Omental fat pad (tissue), 4 donors: Measurements from ENCODE around the gene AK8. TPM values are rescaled to one million over a fixed set of nuclear protein-coding genes. Genes with fewer than 3 reads are reported as not detected.
"Not testable (repeated sequence)": the region's sequence is repeated elsewhere in the genome, so short reads cannot be mapped to it uniquely, and the experiment has no call there.

ENCODE experiments used
- ATAC-seq: fragments of 150-250 bp; one replicate; pipeline ENCODE4 v1.9.1; 2016; ENCODE audit warnings: mild to moderate bottlenecking, moderate library complexity; ENCODE audit not compliant: low FRiP score
- DNase-seq: peaks from one replicate; pipeline ENCODE4 v3.0.0-alpha.2; 2019; ENCODE audit warnings: low spot score
- total RNA-seq, 4 donors: library from RNA; depleted of rRNA; stranded (reverse); fragments of >200 nt; gene quantifications; one replicate each; pipeline ENCODE4 v1.1.0, GENCODE V29; 2016
- TF ChIP-seq, protein P1 (sequence below), 3 donors: fragments of 450-650 bp; IDR thresholded peaks; one replicate each; pipeline ENCODE4 v1.5.1; 2016 to 2017; ENCODE audit warnings: antibody characterized with exemption in 3 of 3, mild to moderate bottlenecking in 3 of 3, moderate library complexity in 2 of 3

Gene AK8
- total RNA-seq, 4 donors from 2014 or later, result 1.0 to 1.3 (median 1.3) TPM; not detected in 1

DNA sequence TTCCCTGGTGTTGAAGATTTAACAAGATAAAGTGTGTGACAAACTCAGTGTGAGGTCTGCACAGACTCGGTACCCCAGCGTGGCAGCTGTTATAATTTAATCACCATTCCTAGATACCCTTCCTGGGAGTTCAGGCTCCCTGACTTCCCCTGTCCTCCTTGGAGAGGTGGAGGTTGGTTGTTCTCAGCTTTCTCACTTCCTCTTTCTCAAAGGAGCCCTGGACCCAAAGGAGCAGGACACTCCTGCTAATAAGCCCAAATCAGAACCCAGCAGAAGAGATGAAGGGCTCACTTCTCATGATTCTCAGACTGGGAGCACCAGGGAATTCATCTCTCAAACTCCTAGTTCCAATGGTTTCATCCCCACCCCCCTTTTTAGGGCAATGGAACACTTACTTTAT lies 149.6 kb downstream of the AK8 start:
- ATAC-seq (no peak), DNase-seq (no peak)
- TF ChIP-seq, protein P1, sequence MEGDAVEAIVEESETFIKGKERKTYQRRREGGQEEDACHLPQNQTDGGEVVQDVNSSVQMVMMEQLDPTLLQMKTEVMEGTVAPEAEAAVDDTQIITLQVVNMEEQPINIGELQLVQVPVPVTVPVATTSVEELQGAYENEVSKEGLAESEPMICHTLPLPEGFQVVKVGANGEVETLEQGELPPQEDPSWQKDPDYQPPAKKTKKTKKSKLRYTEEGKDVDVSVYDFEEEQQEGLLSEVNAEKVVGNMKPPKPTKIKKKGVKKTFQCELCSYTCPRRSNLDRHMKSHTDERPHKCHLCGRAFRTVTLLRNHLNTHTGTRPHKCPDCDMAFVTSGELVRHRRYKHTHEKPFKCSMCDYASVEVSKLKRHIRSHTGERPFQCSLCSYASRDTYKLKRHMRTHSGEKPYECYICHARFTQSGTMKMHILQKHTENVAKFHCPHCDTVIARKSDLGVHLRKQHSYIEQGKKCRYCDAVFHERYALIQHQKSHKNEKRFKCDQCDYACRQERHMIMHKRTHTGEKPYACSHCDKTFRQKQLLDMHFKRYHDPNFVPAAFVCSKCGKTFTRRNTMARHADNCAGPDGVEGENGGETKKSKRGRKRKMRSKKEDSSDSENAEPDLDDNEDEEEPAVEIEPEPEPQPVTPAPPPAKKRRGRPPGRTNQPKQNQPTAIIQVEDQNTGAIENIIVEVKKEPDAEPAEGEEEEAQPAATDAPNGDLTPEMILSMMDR (IDR thresholded peaks at IDR 0.05), result no peak

DNA sequence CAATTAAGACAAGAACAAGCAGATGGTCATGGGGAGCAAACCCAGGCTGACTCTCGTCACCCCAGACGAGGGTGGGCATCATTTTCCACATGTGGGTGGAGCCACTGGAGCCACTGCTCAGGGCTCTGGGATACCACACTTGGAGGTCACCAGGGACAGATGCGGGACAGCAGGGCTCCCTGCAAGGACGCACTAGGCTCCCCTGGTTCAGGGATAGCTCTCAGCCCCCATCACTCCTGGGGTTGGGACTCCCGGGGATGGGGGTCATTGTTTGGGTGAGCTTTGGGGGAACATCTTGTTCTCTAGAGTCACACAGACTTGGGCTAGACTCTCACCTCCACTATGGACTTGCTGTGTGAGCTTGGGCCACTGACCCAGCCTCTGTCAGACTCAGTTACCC lies 150.0 kb downstream of the AK8 start:
- ATAC-seq (no peak), DNase-seq (no peak)
- TF ChIP-seq, protein P1 (IDR thresholded peaks at IDR 0.05), result no peak

DNA sequence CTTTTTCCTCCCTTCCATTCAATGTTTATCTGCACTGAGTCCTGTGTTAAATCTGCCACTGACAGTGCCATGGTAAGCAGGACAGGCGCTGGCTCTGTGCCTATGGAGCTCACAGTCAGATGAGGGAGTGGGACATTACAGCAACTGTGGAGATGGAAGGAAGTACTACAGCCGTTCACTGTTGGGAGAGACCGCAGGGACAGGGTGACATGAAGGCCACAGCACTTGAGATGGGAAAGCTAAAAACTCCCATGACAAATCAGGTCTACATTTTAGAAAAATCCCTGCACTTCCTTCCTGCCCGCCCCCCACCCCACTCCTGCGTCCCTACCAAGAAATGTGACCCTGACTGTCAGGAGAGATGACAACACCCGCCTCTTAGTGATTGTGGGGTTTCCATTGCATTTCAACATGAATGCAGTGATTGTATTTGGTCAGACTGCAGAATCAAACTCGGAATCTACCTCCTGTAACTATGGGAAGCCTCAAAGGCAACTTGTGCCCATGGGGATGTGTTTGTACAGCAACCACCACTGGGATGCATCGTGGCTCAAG lies 151.4 kb downstream of the AK8 start:
- ATAC-seq, result no peak
- TF ChIP-seq, protein P1 (IDR thresholded peaks at IDR 0.05), result no peak

DNA sequence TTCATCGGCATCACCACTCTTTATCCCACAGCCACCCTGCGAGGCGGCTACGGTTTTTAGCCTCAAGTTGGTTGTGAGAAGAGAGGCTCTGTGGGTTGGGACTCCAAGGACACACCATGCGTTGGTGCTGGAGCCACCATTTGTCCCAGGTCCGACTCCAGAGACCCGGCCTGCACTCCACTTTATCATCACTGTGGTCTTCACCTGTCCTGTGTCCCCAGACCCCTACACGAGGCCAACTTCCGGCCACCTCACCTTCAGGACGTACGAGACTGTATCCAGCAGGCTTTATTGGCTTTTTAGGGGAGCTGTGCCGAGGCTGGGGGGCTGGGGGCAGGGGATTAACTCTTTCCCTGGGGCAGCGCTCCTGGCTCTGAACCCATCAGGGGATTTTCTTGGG lies 152.8 kb downstream of the AK8 start:
- TF ChIP-seq, protein P1 (IDR thresholded peaks at IDR 0.05), result no peak
- ATAC-seq (no peak), DNase-seq (no peak)

More for the DNA sequence above, 151.4 kb downstream of the AK8 start:
- DNase-seq, result no peak

DNA sequence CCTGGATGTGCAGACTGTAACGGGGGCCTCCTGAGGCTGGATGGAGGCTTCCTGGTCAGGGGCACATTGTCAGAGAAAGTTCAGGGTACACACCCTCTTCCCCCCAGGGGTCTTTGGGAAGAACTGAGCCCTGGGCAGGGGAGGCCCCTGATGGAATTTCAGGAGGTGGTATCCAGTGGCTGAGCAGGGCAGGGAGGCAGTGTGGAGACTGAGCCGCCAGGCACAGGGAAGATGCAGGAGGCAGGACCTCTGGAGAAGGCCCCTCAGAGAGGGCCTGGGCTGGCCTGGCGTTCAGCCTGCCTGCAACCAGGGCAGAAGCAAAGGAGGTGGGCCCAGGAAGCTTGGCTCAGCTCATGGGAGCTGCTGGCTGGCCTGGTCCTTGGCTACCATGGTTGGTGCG lies 154.3 kb downstream of the AK8 start:
- TF ChIP-seq, protein P1 (IDR thresholded peaks at IDR 0.05), result no peak
- no peak for DNase-seq
- no peak for ATAC-seq

DNA sequence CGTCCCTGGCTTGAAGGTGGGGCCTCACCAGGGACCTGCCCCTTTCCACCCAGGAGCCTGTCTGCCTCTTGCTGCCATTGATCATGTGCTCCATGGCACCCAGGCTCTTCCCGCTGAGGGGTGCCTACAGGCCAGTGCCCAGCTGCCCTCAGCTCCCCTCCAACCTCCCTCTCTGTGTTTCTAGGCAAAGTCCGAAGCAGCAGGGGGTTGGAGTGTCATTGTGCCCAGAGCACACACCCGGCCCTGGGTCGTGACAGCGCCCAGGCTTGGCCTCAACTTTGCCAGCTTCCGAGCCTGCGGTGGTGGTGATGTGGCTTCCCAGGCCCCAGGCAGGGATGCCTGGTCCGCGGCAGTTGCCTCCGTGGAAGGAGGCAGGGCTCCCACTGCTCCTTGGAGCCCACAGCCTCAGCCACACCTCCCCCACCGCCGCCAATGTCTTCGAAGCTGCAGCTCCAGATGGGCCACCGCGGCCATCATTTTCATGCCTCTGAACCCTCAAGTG lies 155.5 kb downstream of the AK8 start:
- TF ChIP-seq, protein P1 (IDR thresholded peaks at IDR 0.05), result no peak
- ATAC-seq (no peak), DNase-seq (no peak)

DNA sequence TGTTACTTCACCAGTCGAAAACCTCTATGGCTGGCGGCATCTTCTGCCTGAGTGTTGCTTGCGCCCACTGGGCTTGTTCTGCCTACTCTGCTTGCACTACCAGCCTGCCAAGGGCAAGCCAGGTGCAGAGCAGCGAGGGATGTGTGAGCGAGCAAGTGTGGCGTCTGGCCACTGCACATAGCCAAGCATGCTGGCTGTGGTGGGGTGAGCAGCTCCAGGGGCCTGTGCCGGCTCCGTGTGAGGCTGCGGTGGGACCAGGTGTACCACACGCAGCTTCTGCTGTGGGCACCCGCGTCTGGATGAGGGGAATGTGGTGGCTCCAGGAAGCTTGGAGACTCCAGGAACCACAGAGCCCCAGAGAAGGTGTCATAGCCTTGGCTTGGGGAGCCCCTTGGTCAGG lies 156.4 kb downstream of the AK8 start:
- no peak for ATAC-seq
- DNase-seq, result no peak

DNA sequence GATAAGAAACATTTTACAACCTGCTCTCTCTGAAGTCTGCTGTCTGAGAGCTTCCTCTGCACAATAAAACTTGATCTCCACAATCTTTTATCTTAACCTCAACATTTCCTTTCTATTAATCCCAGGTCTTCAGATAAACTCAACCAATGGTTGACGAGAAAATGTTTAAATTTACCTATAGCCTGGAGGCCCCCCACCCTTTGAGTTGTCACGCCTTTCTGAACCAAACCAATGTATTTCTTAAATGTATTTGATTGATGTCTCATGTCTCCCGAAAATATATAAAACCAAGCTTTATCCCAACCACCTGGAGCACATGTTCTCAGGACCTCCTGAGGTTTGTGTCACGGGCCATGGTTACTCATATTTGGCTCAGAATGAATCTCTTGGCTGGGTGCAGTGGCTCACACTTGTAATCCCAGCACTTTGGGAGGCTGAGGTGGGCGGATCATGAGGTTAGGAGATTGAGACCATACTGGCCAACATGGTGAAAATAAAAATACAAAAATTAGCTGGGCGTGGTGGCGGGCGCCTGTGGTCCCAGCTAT lies 159.6 kb downstream of the AK8 start:
- ATAC-seq, DNase-seq: not testable (repeated sequence)

More for the DNA sequence above, 156.4 kb downstream of the AK8 start:
- TF ChIP-seq, protein P1 (IDR thresholded peaks at IDR 0.05), result no peak
